GM12878 (cell line): Measurements from ENCODE around the gene FAM50A. TPM values are rescaled to one million over a fixed set of nuclear protein-coding genes. Genes with fewer than 3 reads are reported as not detected.

Experiments
- ATAC-seq: fragments of 200-7000 bp; cut with Tn5 transposase; 3 replicates; pipeline ENCODE4 v1.9.1; 2020; ENCODE audit warnings: mild to moderate bottlenecking, moderate library complexity
- BruUV-seq: library from RNA; stranded (reverse); fragments of 400-500 nt; replicated peaks from 2 replicates; lab custom pipeline; 2021; lab: Mats Ljungman, UMichigan
- CTCF ChIA-PET: fragments of 300-600 bp; sonication (Branson Sonifier 250); formaldehyde crosslinking; extraction: SDS; loops from one replicate; lab custom pipeline; 2021; ENCODE audit warnings: inconsistent platforms; lab: Yijun Ruan, JAX
- POLR2A ChIA-PET: fragments of 350-600 bp; formaldehyde crosslinking; extraction: SDS; loops from one replicate; lab custom pipeline; 2021; ENCODE audit warnings: inconsistent platforms; lab: Charles Lee
- RAD21 ChIA-PET: fragments of 300-600 bp; sonication (Branson Sonifier 250); formaldehyde crosslinking; loops from one replicate; lab custom pipeline; 2023; ENCODE audit warnings: antibody characterized with exemption; ENCODE audit not compliant: unreplicated experiment; lab: Charles Lee
- SMC1A ChIA-PET: fragments of 300-600 bp; sonication (Branson Sonifier 250); formaldehyde crosslinking; loops from one replicate; lab custom pipeline; 2023; ENCODE audit not compliant: unreplicated experiment, uncharacterized antibody; lab: Charles Lee
- DNase-seq: peaks from one replicate; pipeline ENCODE4 v3.0.0-alpha.2; 2011; ENCODE audit warnings: low read depth, low spot score
- FAIRE-seq: peaks from 3 replicates; lab custom pipeline; 2011; peaks lifted over from hg19 to GRCh38; lab: Jason Lieb, UNC
- H2AFZ ChIP-seq: 2 replicates; pipeline ENCODE4 v1.6.0; 2011; ENCODE audit warnings: low read depth, low read length, control low read depth; ENCODE audit not compliant: control insufficient read depth
- H3K27ac ChIP-seq: 2 replicates; pipeline ENCODE4 v1.5.1; 2011; ENCODE audit warnings: control low read depth; ENCODE audit not compliant: control insufficient read depth, insufficient read depth
- H3K27me3 ChIP-seq, 2 experiments: replicated peaks in 1 of 2; 2 replicates each; pipeline versions ENCODE4 v1.6.0 to v1.6.1; 2011; ENCODE audit warnings: low read length in 1 of 2; ENCODE audit not compliant: control insufficient read depth in 2 of 2, insufficient read depth in 2 of 2
- H3K36me3 ChIP-seq, 2 experiments: 2 replicates each; pipeline ENCODE4 v1.5.1; 2011; ENCODE audit warnings: low read length in 1 of 2; ENCODE audit not compliant: control insufficient read depth in 2 of 2, insufficient read depth in 2 of 2
- H3K4me1 ChIP-seq: 2 replicates; pipeline ENCODE4 v1.6.1; 2011; ENCODE audit warnings: mild to moderate bottlenecking, low read length, moderate library complexity, mixed read lengths; ENCODE audit not compliant: control insufficient read depth, insufficient read depth
- H3K4me2 ChIP-seq: 2 replicates; pipeline ENCODE4 v1.6.0; 2011; ENCODE audit warnings: control low read depth; ENCODE audit not compliant: control insufficient read depth, insufficient read depth
- H3K4me3 ChIP-seq: fragments of 200-600 bp; sonication (generic); 2 replicates; pipeline ENCODE4 v1.5.1; 2016
- H3K79me2 ChIP-seq: 2 replicates; pipeline ENCODE4 v1.6.0; 2011; ENCODE audit warnings: low read length; ENCODE audit not compliant: control insufficient read depth, insufficient read depth
- H3K9ac ChIP-seq: 2 replicates; pipeline ENCODE4 v1.8.0; 2011; ENCODE audit warnings: low read length, control low read depth, mixed read lengths; ENCODE audit not compliant: control insufficient read depth, insufficient read depth
- H3K9me3 ChIP-seq: replicated peaks from 3 replicates; pipeline ENCODE4 v1.5.1; 2011; ENCODE audit warnings: mild to moderate bottlenecking, low read length; ENCODE audit not compliant: control insufficient read depth, insufficient read depth
- H4K20me1 ChIP-seq: 2 replicates; pipeline ENCODE4 v1.6.0; 2011; ENCODE audit not compliant: control insufficient read depth, insufficient read depth
- BMI1 ChIP-seq: fragments of 450-650 bp; IDR thresholded peaks from 2 replicates; pipeline ENCODE4 v1.6.1; 2016; ENCODE audit warnings: mild to moderate bottlenecking, moderate library complexity, borderline replicate concordance
- E4F1 ChIP-seq: fragments of 450-650 bp; IDR thresholded peaks from 2 replicates; pipeline ENCODE4 v1.6.1; 2018; ENCODE audit warnings: borderline replicate concordance, mild to moderate bottlenecking; ENCODE audit not compliant: partially characterized antibody
- MEF2B ChIP-seq: fragments of 450-650 bp; IDR thresholded peaks from 2 replicates; pipeline ENCODE4 v1.6.1; 2018; ENCODE audit warnings: mild to moderate bottlenecking, moderate library complexity; ENCODE audit not compliant: partially characterized antibody, poor library complexity, severe bottlenecking
- PAX5 ChIP-seq: IDR thresholded peaks from 2 replicates; pipeline ENCODE4 v1.6.1; 2011; ENCODE audit warnings: low read depth, low read length, borderline replicate concordance
- PML ChIP-seq: IDR thresholded peaks from 2 replicates; pipeline ENCODE4 v1.6.1; 2012; ENCODE audit warnings: low read length, inconsistent platforms
- ZBTB4 ChIP-seq: fragments of 450-650 bp; formaldehyde crosslinking; IDR thresholded peaks from 2 replicates; pipeline ENCODE4 v1.4.0; 2022; ENCODE audit warnings: mild to moderate bottlenecking, moderate library complexity
- ZNF622 ChIP-seq: fragments of 450-650 bp; IDR thresholded peaks from 2 replicates; pipeline ENCODE4 v1.6.1; 2017; ENCODE audit warnings: mild to moderate bottlenecking, inconsistent platforms
- WGBS: methylation state at CpG from one replicate; pipeline ENCODE4 v1.1.6; 2016; ENCODE audit warnings: low lambda C conversion rate; ENCODE audit not compliant: insufficient replicate concordance, insufficient coverage; ENCODE audit errors: missing lambda C conversion rate; 5-methylcytosine and 5-hydroxymethylcytosine counted together
- in situ Hi-C: fragments of 300-500 bp; cut with MboI; formaldehyde crosslinking; loops from 9 replicates; pipeline ENCODE4 v1.14.3; 2018; ENCODE audit warnings: mixed read lengths
- intact Hi-C: fragments of 100-400 bp; cut with micrococcal nuclease; formaldehyde crosslinking; loops from one replicate; pipeline ENCODE4 v1.14.2; 2022; ENCODE audit not compliant: unreplicated experiment
- polyA plus RNA-seq, 11 experiments: library from polyadenylated mRNA; depleted of rRNA in 4 of 11; unstranded in 6 of 11; stranded (reverse) in 5 of 11; fragments of >200 nt; fragmentation: Nextera tagmentation in 4 of 11; fragmentation: Illumina TruSeq in 1 of 11; extraction: Ambion mirVana in 4 of 11; extraction: Trizol in 1 of 11; gene quantifications; 1 replicate in 1 of 11; 2 replicates in 10 of 11; pipeline versions ENCODE4 v1.2.1 to v1.2.3, GENCODE V29; 2011 to 2016; ENCODE audit warnings: inconsistent platforms in 2 of 11, missing spikeins in 2 of 11, low read depth in 1 of 11
- total RNA-seq, 4 experiments: library from RNA; depleted of rRNA in 3 of 4; stranded (reverse); fragments of >200 nt in 3 of 4; fragmentation: Illumina TruSeq in 1 of 4; extraction: Trizol in 1 of 4; gene quantifications; 2 replicates each; pipeline versions ENCODE4 v1.2.1 to v1.2.3, GENCODE V29; 2013 to 2021
- TF ChIP-seq, protein P1 (sequence below): fragments of 450-650 bp; formaldehyde crosslinking; IDR thresholded peaks from 2 replicates; pipeline ENCODE4 v1.5.0; 2022; ENCODE audit warnings: mild to moderate bottlenecking, missing genetic modification characterization

FAM50A gene
- total and polyA plus RNA-seq, 10 of the 15 experiments (the other 5 are each of a cell fraction or from before 2014, with no cell fraction given): 4.2 to 46.7 (median 34.6) TPM

DNA sequence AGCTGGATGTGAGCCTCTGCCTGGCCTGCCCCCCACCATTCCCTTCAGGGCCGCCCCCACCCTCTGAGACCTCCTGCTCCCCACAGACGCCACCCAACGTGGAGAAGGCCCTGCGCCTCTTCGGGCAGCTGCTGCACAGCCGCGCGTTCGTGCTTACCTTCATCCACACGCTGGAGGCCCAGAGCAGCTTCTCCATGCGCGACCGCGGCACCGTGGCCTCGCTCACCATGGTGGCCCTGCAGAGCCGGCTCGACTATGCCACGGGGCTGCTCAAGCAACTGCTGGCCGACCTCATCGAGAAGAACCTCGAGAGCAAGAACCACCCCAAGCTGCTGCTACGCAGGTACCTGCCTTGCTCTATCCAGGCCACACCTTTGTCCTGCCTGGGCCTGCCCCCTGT lies 24.3 kb downstream of the FAM50A start:
- DNase-seq: no peak
- SMC1A ChIA-PET: no interaction called here
- no peaks in the 10 kb centered on the region; the same call in 2 of the 3 replicates for H3K9me3 ChIP-seq
- in situ Hi-C loops: no loop called here
- H3K4me1 ChIP-seq: no peaks in the 10 kb centered on the region
- no peak overlapping the region for H2AFZ ChIP-seq
- BruUV-seq: no TSS peak
- no peaks in the 10 kb centered on the region for H4K20me1 ChIP-seq
- no peaks in the 10 kb centered on the region for H3K27me3 ChIP-seq
- no peak overlapping the region for H3K27ac ChIP-seq
- TF ChIP-seq, protein P1, sequence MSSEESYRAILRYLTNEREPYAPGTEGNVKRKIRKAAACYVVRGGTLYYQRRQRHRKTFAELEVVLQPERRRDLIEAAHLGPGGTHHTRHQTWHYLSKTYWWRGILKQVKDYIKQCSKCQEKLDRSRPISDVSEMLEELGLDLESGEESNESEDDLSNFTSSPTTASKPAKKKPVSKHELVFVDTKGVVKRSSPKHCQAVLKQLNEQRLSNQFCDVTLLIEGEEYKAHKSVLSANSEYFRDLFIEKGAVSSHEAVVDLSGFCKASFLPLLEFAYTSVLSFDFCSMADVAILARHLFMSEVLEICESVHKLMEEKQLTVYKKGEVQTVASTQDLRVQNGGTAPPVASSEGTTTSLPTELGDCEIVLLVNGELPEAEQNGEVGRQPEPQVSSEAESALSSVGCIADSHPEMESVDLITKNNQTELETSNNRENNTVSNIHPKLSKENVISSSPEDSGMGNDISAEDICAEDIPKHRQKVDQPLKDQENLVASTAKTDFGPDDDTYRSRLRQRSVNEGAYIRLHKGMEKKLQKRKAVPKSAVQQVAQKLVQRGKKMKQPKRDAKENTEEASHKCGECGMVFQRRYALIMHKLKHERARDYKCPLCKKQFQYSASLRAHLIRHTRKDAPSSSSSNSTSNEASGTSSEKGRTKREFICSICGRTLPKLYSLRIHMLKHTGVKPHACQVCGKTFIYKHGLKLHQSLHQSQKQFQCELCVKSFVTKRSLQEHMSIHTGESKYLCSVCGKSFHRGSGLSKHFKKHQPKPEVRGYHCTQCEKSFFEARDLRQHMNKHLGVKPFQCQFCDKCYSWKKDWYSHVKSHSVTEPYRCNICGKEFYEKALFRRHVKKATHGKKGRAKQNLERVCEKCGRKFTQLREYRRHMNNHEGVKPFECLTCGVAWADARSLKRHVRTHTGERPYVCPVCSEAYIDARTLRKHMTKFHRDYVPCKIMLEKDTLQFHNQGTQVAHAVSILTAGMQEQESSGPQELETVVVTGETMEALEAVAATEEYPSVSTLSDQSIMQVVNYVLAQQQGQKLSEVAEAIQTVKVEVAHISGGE (CRISPR knock-in tag): no peak
- TF ChIP-seq BMI1: no peak
- TF ChIP-seq ZBTB4 (CRISPR knock-in tag): no peak
- no peak for TF ChIP-seq PAX5
- no peak for TF ChIP-seq MEF2B
- no peak for TF ChIP-seq ZNF622
- no peak for TF ChIP-seq E4F1
- TF ChIP-seq PML: no peak
- TF ChIP-seq, all 136 proteins: peak for 0
- Histone ChIP-seq H3K9ac (no peak overlapping the region), H3K79me2 (no peaks in the 10 kb centered on the region), H3K36me3 (peaks cover 0 to 2% of the 10 kb centered on the region in 2 experiments; a peak in 3 of 4 replicates), H3K4me3 (no peak overlapping the region), H3K4me2 (no peak overlapping the region)
- 86% methylated on average over 22 of the region's 23 CpGs for WGBS
- intact Hi-C loops: no loop called here
- POLR2A ChIA-PET: no interaction called here
- CTCF ChIA-PET: no interaction called here
- RAD21 ChIA-PET: no interaction called here
- FAIRE-seq: no peak
- ATAC-seq: no peak
